Keratinocyte (primary cell): Measurements from ENCODE around the gene CDC34. TPM values are rescaled to one million over a fixed set of nuclear protein-coding genes. Genes with fewer than 3 reads are reported as not detected.

Experiments used
- DNase-seq: peaks from one replicate; pipeline ENCODE4 v3.0.0-alpha.2; 2011; ENCODE audit warnings: low read depth, missing footprints, low spot score
- FAIRE-seq: peaks from 2 replicates; lab custom pipeline; 2011; peaks lifted over from hg19 to GRCh38; lab: Jason Lieb, UNC
- H2AFZ ChIP-seq: 2 replicates; pipeline ENCODE4 v1.6.0; 2012; ENCODE audit warnings: low read length, control low read depth, inconsistent platforms; ENCODE audit not compliant: control insufficient read depth
- H3K27ac ChIP-seq: 2 replicates; pipeline ENCODE4 v1.5.1; 2011; ENCODE audit warnings: low read length; ENCODE audit not compliant: control insufficient read depth, insufficient read depth
- H3K27me3 ChIP-seq: 3 replicates; pipeline ENCODE4 v1.6.0; 2011; ENCODE audit warnings: low read length; ENCODE audit not compliant: control insufficient read depth, insufficient read depth; ENCODE audit errors: extremely low read depth
- H3K36me3 ChIP-seq, 2 experiments: 2 replicates in 1 of 2; 3 replicates in 1 of 2; pipeline ENCODE4 v1.5.1; 2011; ENCODE audit warnings: low read length in 2 of 2, mild to moderate bottlenecking in 1 of 2; ENCODE audit not compliant: control insufficient read depth in 2 of 2, insufficient read depth in 2 of 2; ENCODE audit errors: extremely low read depth in 1 of 2
- H3K4me1 ChIP-seq: 3 replicates; pipeline ENCODE4 v1.5.1; 2011; ENCODE audit warnings: low read length; ENCODE audit not compliant: control insufficient read depth, insufficient read depth; ENCODE audit errors: extremely low read depth
- H3K4me2 ChIP-seq: 3 replicates; pipeline ENCODE4 v1.6.0; 2011; ENCODE audit warnings: low read depth, low read length; ENCODE audit not compliant: control insufficient read depth, insufficient read depth; ENCODE audit errors: extremely low read depth
- H3K4me3 ChIP-seq, 3 experiments: fragments of 200-600 bp in 1 of 3; sonication (generic) in 1 of 3; 2 replicates in 2 of 3; 3 replicates in 1 of 3; pipeline ENCODE4 v1.5.1; 2011 to 2016; ENCODE audit warnings: low read length in 3 of 3, mild to moderate bottlenecking in 3 of 3, control low read depth in 2 of 3, inconsistent platforms in 1 of 3, low read depth in 1 of 3, mixed read lengths in 1 of 3, mixed run types in 1 of 3, moderate library complexity in 1 of 3; ENCODE audit not compliant: control insufficient read depth in 2 of 3, insufficient read depth in 2 of 3; ENCODE audit errors: extremely low read depth in 1 of 3
- H3K79me2 ChIP-seq: 2 replicates; pipeline ENCODE4 v1.6.0; 2012; ENCODE audit warnings: low read length; ENCODE audit not compliant: control insufficient read depth, insufficient read depth
- H3K9ac ChIP-seq: 3 replicates; pipeline ENCODE4 v1.6.0; 2011; ENCODE audit warnings: low read length; ENCODE audit not compliant: control insufficient read depth, insufficient read depth; ENCODE audit errors: extremely low read depth
- H3K9me1 ChIP-seq: 3 replicates; pipeline ENCODE4 v1.6.0; 2011; ENCODE audit warnings: low read length; ENCODE audit not compliant: control insufficient read depth, insufficient read depth; ENCODE audit errors: extremely low read depth
- H3K9me3 ChIP-seq: 2 replicates; pipeline ENCODE4 v1.5.1; 2012; ENCODE audit warnings: low read depth, low read length; ENCODE audit not compliant: control insufficient read depth
- H4K20me1 ChIP-seq: 3 replicates; pipeline ENCODE4 v1.6.0; 2011; ENCODE audit warnings: low read length; ENCODE audit not compliant: control insufficient read depth, insufficient read depth; ENCODE audit errors: extremely low read depth
- EZH2 ChIP-seq: IDR thresholded peaks from one replicate; pipeline ENCODE4 v1.6.1; 2012; ENCODE audit warnings: inconsistent platforms, mild to moderate bottlenecking, low read length, moderate library complexity
- dilution Hi-C: fragments of 300-500 bp; cut with MboI; formaldehyde crosslinking; loops from one replicate; pipeline ENCODE4 v1.7.0; 2020; ENCODE audit warnings: low sequenced_read_pairs; ENCODE audit not compliant: extremely low pct_ligation_motif_present
- polyA plus RNA-seq, 5 experiments: library from polyadenylated mRNA; depleted of rRNA in 3 of 5; stranded (reverse) in 3 of 5; stranded (forward) in 1 of 5; unstranded in 1 of 5; fragments of >200 nt; gene quantifications; 1 replicate in 1 of 5; 2 replicates in 3 of 5; 3 replicates in 1 of 5; pipeline versions ENCODE4 v1.2.1 to v1.2.3, GENCODE V29; 2011 to 2012; ENCODE audit warnings: missing spikeins in 2 of 5, low read depth in 1 of 5, low replicate concordance in 1 of 5
- TF ChIP-seq, protein P1 (sequence below), 3 experiments: IDR thresholded peaks in 1 of 3; conservative IDR thresholded peaks in 1 of 3; optimal IDR thresholded peaks in 1 of 3; 2 replicates in 2 of 3; 3 replicates in 1 of 3; pipeline versions ENCODE3 to v1.5.1; 2011; ENCODE audit warnings: low read length in 3 of 3, mild to moderate bottlenecking in 3 of 3, moderate library complexity in 2 of 3, control low read depth in 1 of 3, inconsistent platforms in 1 of 3; ENCODE audit not compliant: insufficient read depth in 2 of 3; ENCODE audit errors: extremely low read depth in 1 of 3

The CDC34 gene
- polyA plus RNA-seq, 1 donor (not counting 4 experiments of a cell fraction or from before 2014, with no cell fraction given): 47.5 TPM

DNA sequence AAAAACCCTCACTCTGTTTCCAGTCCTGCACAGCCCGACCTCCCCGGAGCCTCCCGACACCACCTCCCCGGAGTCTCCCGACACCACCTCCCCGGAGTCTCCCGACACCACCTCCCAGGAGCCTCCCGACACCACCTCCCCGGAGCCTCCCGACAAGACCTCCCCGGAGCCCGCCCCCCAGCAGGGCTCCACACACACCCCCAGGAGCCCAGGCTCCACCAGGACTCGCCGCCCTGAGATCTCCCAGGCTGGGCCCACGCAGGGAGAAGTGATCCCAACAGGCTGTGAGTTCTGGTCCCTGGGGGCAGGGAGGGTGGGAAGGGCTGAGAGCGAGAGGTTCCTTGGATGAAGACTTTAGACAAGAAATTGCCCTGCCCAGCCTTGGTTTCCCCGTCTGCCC lies 29.9 kb upstream of the CDC34 start:
- no peak for FAIRE-seq
- dilution Hi-C loops: no loop called here
- H3K4me1 ChIP-seq: peaks cover 12% of the 10 kb centered on the region
- H3K79me2 ChIP-seq: no peaks in the 10 kb centered on the region
- no peak overlapping the region for H3K27ac ChIP-seq
- no peaks in the 10 kb centered on the region for H3K9me3 ChIP-seq
- peaks cover 2% of the 10 kb centered on the region for H3K9me1 ChIP-seq
- TF ChIP-seq EZH2: no peak
- TF ChIP-seq, protein P1, sequence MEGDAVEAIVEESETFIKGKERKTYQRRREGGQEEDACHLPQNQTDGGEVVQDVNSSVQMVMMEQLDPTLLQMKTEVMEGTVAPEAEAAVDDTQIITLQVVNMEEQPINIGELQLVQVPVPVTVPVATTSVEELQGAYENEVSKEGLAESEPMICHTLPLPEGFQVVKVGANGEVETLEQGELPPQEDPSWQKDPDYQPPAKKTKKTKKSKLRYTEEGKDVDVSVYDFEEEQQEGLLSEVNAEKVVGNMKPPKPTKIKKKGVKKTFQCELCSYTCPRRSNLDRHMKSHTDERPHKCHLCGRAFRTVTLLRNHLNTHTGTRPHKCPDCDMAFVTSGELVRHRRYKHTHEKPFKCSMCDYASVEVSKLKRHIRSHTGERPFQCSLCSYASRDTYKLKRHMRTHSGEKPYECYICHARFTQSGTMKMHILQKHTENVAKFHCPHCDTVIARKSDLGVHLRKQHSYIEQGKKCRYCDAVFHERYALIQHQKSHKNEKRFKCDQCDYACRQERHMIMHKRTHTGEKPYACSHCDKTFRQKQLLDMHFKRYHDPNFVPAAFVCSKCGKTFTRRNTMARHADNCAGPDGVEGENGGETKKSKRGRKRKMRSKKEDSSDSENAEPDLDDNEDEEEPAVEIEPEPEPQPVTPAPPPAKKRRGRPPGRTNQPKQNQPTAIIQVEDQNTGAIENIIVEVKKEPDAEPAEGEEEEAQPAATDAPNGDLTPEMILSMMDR (optimal IDR thresholded peaks at IDR 0.05 in 1 of 3, IDR thresholded peaks at IDR 0.05 in 1 of 3, conservative IDR thresholded peaks at IDR 0.05 in 1 of 3; ENCODE audit: extremely low read depth in 1 of 3, insufficient read depth in 2 of 3, low read length in 3 of 3): no peak
- no peaks in the 10 kb centered on the region for H3K36me3 ChIP-seq
- no peak overlapping the region for H2AFZ ChIP-seq
- no peak overlapping the region for H3K4me3 ChIP-seq
- peaks cover 19% of the 10 kb centered on the region for H3K27me3 ChIP-seq
- H3K4me2 ChIP-seq: no peak overlapping the region
- DNase-seq: no peak
- H3K9ac ChIP-seq: no peak overlapping the region
- H4K20me1 ChIP-seq: no peaks in the 10 kb centered on the region

DNA sequence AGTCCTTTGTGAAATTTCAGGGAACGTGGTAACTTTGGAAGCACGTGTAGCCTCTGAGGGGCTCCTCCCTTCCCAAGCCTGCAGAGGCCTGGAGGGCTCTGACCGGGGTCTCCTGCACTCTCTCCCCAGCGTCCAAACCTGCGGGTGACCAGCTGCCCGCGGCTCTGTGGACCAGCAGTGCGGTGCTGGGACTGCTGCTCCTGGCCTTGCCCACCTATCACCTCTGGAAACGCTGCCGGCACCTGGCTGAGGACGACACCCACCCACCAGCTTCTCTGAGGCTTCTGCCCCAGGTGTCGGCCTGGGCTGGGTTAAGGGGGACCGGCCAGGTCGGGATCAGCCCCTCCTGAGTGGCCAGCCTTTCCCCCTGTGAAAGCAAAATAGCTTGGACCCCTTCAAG lies 26.9 kb upstream of the CDC34 start:
- no peaks in the 10 kb centered on the region for H4K20me1 ChIP-seq
- no peak overlapping the region for H3K27ac ChIP-seq
- no peak overlapping the region for H2AFZ ChIP-seq
- H3K79me2 ChIP-seq: peaks cover 16% of the 10 kb centered on the region
- H3K9ac ChIP-seq: no peak overlapping the region
- H3K4me3 ChIP-seq: no peak overlapping the region
- H3K9me3 ChIP-seq: no peaks in the 10 kb centered on the region
- FAIRE-seq (no peak), DNase-seq (no peak)
- H3K9me1 ChIP-seq: peaks cover 2% of the 10 kb centered on the region
- no peaks in the 10 kb centered on the region for H3K27me3 ChIP-seq
- peaks cover 17% of the 10 kb centered on the region for H3K4me1 ChIP-seq
- no peak overlapping the region for H3K4me2 ChIP-seq
- peaks cover 0 to 3% of the 10 kb centered on the region in 2 experiments for H3K36me3 ChIP-seq
- dilution Hi-C loops: no loop called here
- TF ChIP-seq, protein P1 (optimal IDR thresholded peaks at IDR 0.05 in 1 of 3, IDR thresholded peaks at IDR 0.05 in 1 of 3, conservative IDR thresholded peaks at IDR 0.05 in 1 of 3; ENCODE audit: extremely low read depth in 1 of 3, insufficient read depth in 2 of 3, low read length in 3 of 3): no peak
- TF ChIP-seq EZH2: no peak
